ENCODE results near the gene HK2.

The HK2 gene

DNA sequence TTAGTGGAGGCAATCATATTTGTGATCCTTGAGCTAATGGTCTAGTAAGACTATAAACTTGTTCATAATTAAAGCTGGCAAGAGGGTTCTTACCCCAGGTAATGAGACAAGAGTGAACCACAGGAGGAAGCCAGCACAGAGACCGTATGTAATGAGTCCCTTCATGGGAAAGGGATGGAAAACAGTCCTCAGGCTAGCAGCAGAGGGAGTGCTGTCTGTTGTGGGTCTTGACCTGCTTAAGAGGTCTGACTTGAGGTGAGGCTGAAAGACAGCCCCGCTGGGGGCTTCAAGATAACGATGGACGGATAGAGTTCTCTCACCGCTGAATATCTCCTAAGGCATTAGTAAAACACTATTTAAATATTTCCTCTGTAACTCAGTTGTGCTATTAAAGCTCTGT, 108.3 kb downstream of the HK2 start:
- no peak for DNase-seq

All from stimulated activated CD4-positive, alpha-beta T cell treated with anti-CD3 and anti-CD28 coated beads, Interleukin-4, amount 100 ng/mL, for 1 hour (primary cell).